Osteocyte (in vitro differentiated cells): ENCODE measurements around the gene GNAI1. TPM values are rescaled to one million over a fixed set of nuclear protein-coding genes. Genes with fewer than 3 reads are reported as not detected.

ENCODE experiments used
- DNase-seq: peaks from one replicate; pipeline ENCODE4 v3.0.0; 2021; ENCODE audit warnings: mixed read lengths; ENCODE audit not compliant: unreplicated experiment; ENCODE audit errors: extremely low spot score
- H3K27ac Mint-ChIP-seq: one replicate; pipeline ENCODE4 v1.8.0; 2021; ENCODE audit warnings: mild to moderate bottlenecking, mixed read lengths; ENCODE audit not compliant: unreplicated experiment
- H3K27me3 Mint-ChIP-seq: one replicate; pipeline ENCODE4 v1.8.0; 2021; ENCODE audit warnings: mixed read lengths; ENCODE audit not compliant: unreplicated experiment
- H3K36me3 Mint-ChIP-seq: one replicate; pipeline ENCODE4 v1.8.0; 2021; ENCODE audit warnings: mixed read lengths; ENCODE audit not compliant: unreplicated experiment
- H3K4me1 Mint-ChIP-seq: one replicate; pipeline ENCODE4 v1.8.0; 2021; ENCODE audit warnings: mixed read lengths; ENCODE audit not compliant: unreplicated experiment
- H3K4me3 Mint-ChIP-seq: one replicate; pipeline ENCODE4 v1.8.0; 2021; ENCODE audit warnings: mild to moderate bottlenecking, moderate library complexity, mixed read lengths; ENCODE audit not compliant: unreplicated experiment
- H3K9me3 Mint-ChIP-seq: one replicate; pipeline ENCODE4 v1.8.0; 2021; ENCODE audit warnings: mixed read lengths; ENCODE audit not compliant: unreplicated experiment
- total RNA-seq: library from RNA; stranded (reverse); gene quantifications from 2 replicates; pipeline ENCODE4 v1.2.1, GENCODE V29; 2021
- TF ChIP-seq, protein P1 (sequence below): fragments of 200-600 bp; sonication (generic); IDR thresholded peaks from 2 replicates; pipeline ENCODE4 v1.5.0; 2021; ENCODE audit warnings: antibody characterized with exemption, mild to moderate bottlenecking, moderate library complexity

Gene GNAI1
- total RNA-seq, 1 donor from 2014 or later = 44.4 TPM

DNA sequence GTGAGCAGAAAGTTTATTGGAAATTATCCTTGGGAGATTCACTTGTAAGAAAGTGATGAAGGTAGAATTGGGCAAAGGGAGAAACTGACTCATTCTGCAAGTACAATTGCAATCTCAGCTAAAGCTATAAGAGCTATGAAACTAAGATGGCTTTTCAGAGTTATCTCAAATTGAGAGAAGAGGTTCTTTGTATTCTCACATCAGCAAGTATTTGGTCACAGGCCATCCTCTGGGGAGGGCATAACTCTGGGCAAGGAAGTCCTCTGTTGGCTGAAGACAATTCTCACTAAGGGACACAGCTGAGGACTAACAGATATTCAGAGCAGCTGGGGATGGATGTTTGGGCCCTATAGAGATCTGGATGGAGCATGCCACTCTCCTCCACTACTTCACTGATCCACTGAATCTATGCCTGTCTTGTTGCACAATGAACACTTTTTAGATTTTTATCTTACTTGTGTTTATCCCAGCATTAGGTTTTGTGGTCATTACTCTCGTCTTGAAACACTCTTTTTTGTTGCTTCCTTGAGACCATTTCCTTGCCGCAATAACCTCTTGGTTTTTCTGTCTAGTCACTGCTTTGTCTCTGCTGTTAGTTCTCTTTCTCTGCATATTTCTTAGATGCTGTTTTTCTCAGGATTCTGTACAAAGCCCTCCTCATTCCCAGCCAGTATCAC is 115.1 kb downstream of the GNAI1 start:
- TF ChIP-seq, protein P1, sequence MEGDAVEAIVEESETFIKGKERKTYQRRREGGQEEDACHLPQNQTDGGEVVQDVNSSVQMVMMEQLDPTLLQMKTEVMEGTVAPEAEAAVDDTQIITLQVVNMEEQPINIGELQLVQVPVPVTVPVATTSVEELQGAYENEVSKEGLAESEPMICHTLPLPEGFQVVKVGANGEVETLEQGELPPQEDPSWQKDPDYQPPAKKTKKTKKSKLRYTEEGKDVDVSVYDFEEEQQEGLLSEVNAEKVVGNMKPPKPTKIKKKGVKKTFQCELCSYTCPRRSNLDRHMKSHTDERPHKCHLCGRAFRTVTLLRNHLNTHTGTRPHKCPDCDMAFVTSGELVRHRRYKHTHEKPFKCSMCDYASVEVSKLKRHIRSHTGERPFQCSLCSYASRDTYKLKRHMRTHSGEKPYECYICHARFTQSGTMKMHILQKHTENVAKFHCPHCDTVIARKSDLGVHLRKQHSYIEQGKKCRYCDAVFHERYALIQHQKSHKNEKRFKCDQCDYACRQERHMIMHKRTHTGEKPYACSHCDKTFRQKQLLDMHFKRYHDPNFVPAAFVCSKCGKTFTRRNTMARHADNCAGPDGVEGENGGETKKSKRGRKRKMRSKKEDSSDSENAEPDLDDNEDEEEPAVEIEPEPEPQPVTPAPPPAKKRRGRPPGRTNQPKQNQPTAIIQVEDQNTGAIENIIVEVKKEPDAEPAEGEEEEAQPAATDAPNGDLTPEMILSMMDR = no peak
- H3K36me3 Mint-ChIP-seq = no peaks in the 10 kb centered on the region

DNA sequence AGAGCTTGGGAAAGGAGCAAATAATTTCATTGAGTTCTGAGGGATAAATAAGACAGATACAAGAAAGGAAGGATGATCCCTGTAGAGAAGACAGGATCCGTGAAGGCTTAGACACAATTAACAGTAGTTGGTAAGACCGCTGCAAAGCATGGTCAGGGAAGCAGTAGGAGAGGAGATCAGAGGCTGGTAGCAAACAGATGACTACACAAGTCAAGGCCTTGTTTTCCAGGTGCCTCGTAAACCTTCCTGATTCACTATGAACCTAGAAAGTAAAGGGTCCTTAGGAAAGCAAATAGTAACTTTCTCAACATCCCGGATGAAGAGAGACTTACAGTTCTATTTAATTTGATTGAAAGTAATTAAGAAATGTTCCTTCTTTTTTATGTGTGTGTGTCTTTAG is 118.6 kb downstream of the GNAI1 start:
- Mint-ChIP-seq H3K4me1 (peaks cover 13% of the 10 kb centered on the region), H3K4me3 (no peak overlapping the region), H3K27me3 (no peaks in the 10 kb centered on the region), H3K27ac (no peak overlapping the region), H3K9me3 (no peaks in the 10 kb centered on the region), H3K36me3 (no peaks in the 10 kb centered on the region)
- no peak for DNase-seq
- TF ChIP-seq, protein P1 = no peak

More for the DNA sequence above, 115.1 kb downstream of the GNAI1 start:
- H3K4me3 Mint-ChIP-seq = no peak overlapping the region
- H3K4me1 Mint-ChIP-seq = peaks cover 5% of the 10 kb centered on the region
- DNase-seq = no peak
- no peaks in the 10 kb centered on the region for H3K27me3 Mint-ChIP-seq
- no peak overlapping the region for H3K27ac Mint-ChIP-seq
- no peaks in the 10 kb centered on the region for H3K9me3 Mint-ChIP-seq

DNA sequence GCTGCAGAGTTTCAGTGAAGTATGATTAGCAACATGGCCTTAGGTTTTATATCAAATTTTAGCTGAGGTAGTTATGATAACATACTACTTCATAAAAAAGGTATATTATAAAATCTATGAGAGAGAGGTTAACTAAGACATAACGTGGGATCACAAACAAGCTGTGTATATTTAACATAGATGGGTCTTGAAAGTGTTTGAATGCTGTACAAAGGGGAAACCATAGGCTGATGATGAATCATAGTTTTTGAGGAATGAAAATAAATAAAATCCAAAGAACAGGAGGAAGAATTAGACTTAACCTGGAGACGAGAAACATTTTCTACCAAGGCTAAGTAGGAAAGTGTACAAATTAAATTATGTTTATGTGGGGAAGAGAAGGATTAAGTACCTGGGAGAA is 119.0 kb downstream of the GNAI1 start:
- Mint-ChIP-seq H3K9me3 (no peaks in the 10 kb centered on the region), H3K36me3 (no peaks in the 10 kb centered on the region), H3K4me1 (peaks cover 13% of the 10 kb centered on the region), H3K27me3 (no peaks in the 10 kb centered on the region), H3K27ac (no peak overlapping the region), H3K4me3 (no peak overlapping the region)
- TF ChIP-seq, protein P1 = no peak
- no peak for DNase-seq

DNA sequence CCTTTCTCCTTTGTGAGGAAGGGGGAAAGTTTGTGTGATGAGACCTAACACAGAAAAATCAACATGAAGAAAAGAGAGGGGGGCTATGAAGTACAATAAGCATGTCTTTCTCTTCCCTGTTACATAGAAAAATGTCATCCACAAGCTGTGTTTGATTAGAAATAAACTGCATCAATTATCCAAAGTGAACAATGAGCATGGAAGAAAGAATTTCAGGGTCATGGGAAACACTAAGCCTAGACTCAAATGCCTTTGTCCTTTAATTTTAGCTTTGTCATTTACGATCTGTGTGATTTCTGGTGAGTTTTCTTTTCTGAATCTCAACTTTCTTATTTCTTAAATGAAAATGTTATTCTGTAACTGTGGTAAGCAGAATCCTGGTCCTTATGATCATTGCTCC is 121.0 kb downstream of the GNAI1 start:
- H3K9me3 Mint-ChIP-seq = no peaks in the 10 kb centered on the region
- no peaks in the 10 kb centered on the region for H3K27me3 Mint-ChIP-seq
- TF ChIP-seq, protein P1 = no peak
- H3K4me1 Mint-ChIP-seq = peaks cover 13% of the 10 kb centered on the region
- H3K36me3 Mint-ChIP-seq = no peaks in the 10 kb centered on the region
- no peak overlapping the region for H3K4me3 Mint-ChIP-seq
- no peak for DNase-seq
- H3K27ac Mint-ChIP-seq = no peak overlapping the region

DNA sequence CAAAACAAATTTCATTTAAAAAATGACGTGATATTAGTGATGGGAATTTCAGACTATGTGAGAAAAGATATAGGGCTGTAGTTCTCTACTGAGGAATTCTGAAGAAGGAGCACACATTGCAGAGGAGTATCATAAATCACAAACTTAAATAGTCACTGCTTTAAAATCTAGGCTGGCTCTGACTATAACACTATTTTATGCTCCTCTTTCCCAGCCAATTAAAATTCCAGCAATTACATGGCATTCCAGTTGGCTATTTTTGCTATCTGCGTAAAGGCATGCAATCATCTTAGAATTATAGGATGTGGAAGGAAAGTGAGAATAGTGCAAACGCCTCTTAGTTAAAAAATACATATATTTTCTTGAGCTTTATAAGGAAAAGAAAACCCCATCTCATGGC is 123.1 kb downstream of the GNAI1 start:
- Mint-ChIP-seq H3K36me3 (no peaks in the 10 kb centered on the region), H3K4me1 (peaks cover 13% of the 10 kb centered on the region), H3K4me3 (no peak overlapping the region), H3K9me3 (no peaks in the 10 kb centered on the region), H3K27me3 (no peaks in the 10 kb centered on the region), H3K27ac (no peak overlapping the region)
- TF ChIP-seq, protein P1 = no peak
- DNase-seq = no peak
